Measurements from ENCODE around the gene TMEM120B.

- TF ChIP-seq, protein P1, sequence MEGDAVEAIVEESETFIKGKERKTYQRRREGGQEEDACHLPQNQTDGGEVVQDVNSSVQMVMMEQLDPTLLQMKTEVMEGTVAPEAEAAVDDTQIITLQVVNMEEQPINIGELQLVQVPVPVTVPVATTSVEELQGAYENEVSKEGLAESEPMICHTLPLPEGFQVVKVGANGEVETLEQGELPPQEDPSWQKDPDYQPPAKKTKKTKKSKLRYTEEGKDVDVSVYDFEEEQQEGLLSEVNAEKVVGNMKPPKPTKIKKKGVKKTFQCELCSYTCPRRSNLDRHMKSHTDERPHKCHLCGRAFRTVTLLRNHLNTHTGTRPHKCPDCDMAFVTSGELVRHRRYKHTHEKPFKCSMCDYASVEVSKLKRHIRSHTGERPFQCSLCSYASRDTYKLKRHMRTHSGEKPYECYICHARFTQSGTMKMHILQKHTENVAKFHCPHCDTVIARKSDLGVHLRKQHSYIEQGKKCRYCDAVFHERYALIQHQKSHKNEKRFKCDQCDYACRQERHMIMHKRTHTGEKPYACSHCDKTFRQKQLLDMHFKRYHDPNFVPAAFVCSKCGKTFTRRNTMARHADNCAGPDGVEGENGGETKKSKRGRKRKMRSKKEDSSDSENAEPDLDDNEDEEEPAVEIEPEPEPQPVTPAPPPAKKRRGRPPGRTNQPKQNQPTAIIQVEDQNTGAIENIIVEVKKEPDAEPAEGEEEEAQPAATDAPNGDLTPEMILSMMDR (IDR thresholded peaks at IDR 0.05): no peak
- TF ChIP-seq POLR2A (IDR thresholded peaks at IDR 0.05): peak in 1 of 2 donors; percentile 2
These were observed at the start of gene TMEM120B for GRCh38 chr12:121712461-121713256.

Data from lower leg skin (tissue), 3 donors.